ENCODE data around the gene SH3PXD2B.

SH3PXD2B gene

DNA sequence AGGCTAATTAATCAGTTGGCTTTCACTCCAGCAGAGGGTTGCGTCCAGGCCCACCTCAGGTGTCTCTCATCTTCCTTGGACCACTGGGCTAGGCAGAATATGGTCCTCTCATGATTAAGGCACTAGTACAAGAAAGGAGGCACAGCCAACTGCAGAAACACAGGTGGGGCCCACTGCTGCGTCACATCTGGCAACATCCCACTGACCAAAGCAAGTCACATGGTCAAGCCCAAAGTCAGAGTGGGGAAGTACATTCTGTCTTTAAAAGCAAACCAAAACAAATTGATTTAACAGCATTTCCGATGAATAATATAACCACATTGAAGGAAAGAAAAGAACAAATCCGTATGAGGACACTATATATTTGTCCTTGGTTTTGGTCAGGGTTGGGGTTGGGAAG lies 142.7 kb downstream of the SH3PXD2B start:
- Histone ChIP-seq H3K27ac (ENCODE audit: low read depth, low read length, poor library complexity, severe bottlenecking) (no peak overlapping the region), H3F3A (ENCODE audit: insufficient read depth, low read length) (no peaks in the 10 kb centered on the region), H3K9me3 (ENCODE audit: low read length) (no peaks in the 10 kb centered on the region), H4K20me1 (ENCODE audit: insufficient read depth, low read length) (no peaks in the 10 kb centered on the region), H2AFZ (ENCODE audit: low read length) (no peak overlapping the region), H3K4me2 (ENCODE audit: low read length) (no peak overlapping the region), H3K4me1 (ENCODE audit: insufficient read depth, low read length, severe bottlenecking) (no peaks in the 10 kb centered on the region), H3K9me2 (ENCODE audit: low read depth, low read length) (no peaks in the 10 kb centered on the region), H3K79me2 (ENCODE audit: insufficient read depth, low read length) (no peaks in the 10 kb centered on the region), H3K4me3 (ENCODE audit: low read depth, low read length, poor library complexity, severe bottlenecking) (no peak overlapping the region), H3K36me3 (ENCODE audit: insufficient read depth, low read length) (no peaks in the 10 kb centered on the region), H3K27me3 (ENCODE audit: insufficient read depth, low read length) (no peaks in the 10 kb centered on the region; the same call in 1 of the 2 replicates), H3K9ac (ENCODE audit: low read length) (no peak overlapping the region)
- TF ChIP-seq EZH2 (IDR thresholded peaks at IDR 0.05; ENCODE audit: borderline replicate concordance, low read length): no peak
- TF ChIP-seq, protein P1, sequence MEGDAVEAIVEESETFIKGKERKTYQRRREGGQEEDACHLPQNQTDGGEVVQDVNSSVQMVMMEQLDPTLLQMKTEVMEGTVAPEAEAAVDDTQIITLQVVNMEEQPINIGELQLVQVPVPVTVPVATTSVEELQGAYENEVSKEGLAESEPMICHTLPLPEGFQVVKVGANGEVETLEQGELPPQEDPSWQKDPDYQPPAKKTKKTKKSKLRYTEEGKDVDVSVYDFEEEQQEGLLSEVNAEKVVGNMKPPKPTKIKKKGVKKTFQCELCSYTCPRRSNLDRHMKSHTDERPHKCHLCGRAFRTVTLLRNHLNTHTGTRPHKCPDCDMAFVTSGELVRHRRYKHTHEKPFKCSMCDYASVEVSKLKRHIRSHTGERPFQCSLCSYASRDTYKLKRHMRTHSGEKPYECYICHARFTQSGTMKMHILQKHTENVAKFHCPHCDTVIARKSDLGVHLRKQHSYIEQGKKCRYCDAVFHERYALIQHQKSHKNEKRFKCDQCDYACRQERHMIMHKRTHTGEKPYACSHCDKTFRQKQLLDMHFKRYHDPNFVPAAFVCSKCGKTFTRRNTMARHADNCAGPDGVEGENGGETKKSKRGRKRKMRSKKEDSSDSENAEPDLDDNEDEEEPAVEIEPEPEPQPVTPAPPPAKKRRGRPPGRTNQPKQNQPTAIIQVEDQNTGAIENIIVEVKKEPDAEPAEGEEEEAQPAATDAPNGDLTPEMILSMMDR (IDR thresholded peaks at IDR 0.05; ENCODE audit: low read length): no peak

DNA sequence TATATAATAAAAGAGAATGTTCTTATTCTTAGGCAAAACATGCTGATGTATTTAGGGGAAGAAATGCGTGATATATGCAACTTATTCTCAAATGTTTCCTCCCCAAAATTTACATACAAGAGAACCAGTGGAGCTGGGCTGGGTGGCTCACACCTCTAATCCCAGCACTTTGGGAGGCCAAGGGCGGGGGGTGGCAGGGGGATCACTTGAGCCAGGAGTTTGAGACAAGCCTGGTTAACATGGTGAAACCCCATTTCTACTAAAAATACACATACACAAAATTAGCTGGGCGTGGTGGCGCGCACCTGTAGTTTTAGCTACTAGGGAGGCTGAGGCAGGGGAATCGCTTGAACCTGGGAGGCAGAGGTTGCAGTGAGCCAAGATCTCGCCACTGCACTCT lies 143.3 kb downstream of the SH3PXD2B start:
- Histone ChIP-seq H3K79me2 (ENCODE audit: insufficient read depth, low read length) (no peaks in the 10 kb centered on the region), H4K20me1 (ENCODE audit: insufficient read depth, low read length) (no peaks in the 10 kb centered on the region), H3K36me3 (ENCODE audit: insufficient read depth, low read length) (no peaks in the 10 kb centered on the region), H3K4me1 (ENCODE audit: insufficient read depth, low read length, severe bottlenecking) (no peaks in the 10 kb centered on the region), H3K9ac (ENCODE audit: low read length) (no peak overlapping the region), H3K9me2 (ENCODE audit: low read depth, low read length) (no peaks in the 10 kb centered on the region), H3K4me3 (ENCODE audit: low read depth, low read length, poor library complexity, severe bottlenecking) (no peak overlapping the region), H3K27me3 (ENCODE audit: insufficient read depth, low read length) (no peaks in the 10 kb centered on the region; the same call in 1 of the 2 replicates), H3F3A (ENCODE audit: insufficient read depth, low read length) (no peaks in the 10 kb centered on the region), H3K27ac (ENCODE audit: low read depth, low read length, poor library complexity, severe bottlenecking) (no peak overlapping the region), H3K9me3 (ENCODE audit: low read length) (no peaks in the 10 kb centered on the region), H3K4me2 (ENCODE audit: low read length) (no peak overlapping the region), H2AFZ (ENCODE audit: low read length) (no peak overlapping the region)
- TF ChIP-seq EZH2 (IDR thresholded peaks at IDR 0.05; ENCODE audit: borderline replicate concordance, low read length): no peak
- TF ChIP-seq, protein P1 (IDR thresholded peaks at IDR 0.05; ENCODE audit: low read length): no peak

DNA sequence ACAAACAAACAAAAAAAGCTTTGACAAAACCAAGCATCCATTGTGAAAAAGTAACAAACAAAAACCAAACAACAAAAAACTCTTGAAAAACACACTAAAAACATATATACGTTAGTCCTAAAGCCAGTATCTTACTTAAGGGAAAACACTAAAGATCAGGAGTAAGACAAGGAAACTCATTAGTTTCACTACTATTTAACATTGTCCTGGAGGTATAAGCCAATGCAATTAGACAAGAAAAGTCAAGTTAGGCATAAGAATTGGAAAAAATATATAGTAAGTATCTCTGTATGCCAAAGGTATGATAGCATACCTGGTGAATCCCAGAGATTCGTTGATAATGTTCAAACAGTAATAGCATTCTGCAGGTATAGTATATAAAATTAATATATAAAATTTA lies 148.9 kb downstream of the SH3PXD2B start:
- Histone ChIP-seq H3F3A (ENCODE audit: insufficient read depth, low read length) (no peaks in the 10 kb centered on the region), H3K4me1 (ENCODE audit: insufficient read depth, low read length, severe bottlenecking) (no peaks in the 10 kb centered on the region), H3K79me2 (ENCODE audit: insufficient read depth, low read length) (no peaks in the 10 kb centered on the region), H3K9me2 (ENCODE audit: low read depth, low read length) (no peaks in the 10 kb centered on the region), H3K27me3 (ENCODE audit: insufficient read depth, low read length) (no peaks in the 10 kb centered on the region), H3K9ac (ENCODE audit: low read length) (no peak overlapping the region), H3K4me2 (ENCODE audit: low read length) (no peak overlapping the region), H3K9me3 (ENCODE audit: low read length) (no peaks in the 10 kb centered on the region), H3K27ac (ENCODE audit: low read depth, low read length, poor library complexity, severe bottlenecking) (no peak overlapping the region), H4K20me1 (ENCODE audit: insufficient read depth, low read length) (no peaks in the 10 kb centered on the region), H3K36me3 (ENCODE audit: insufficient read depth, low read length) (no peaks in the 10 kb centered on the region), H3K4me3 (ENCODE audit: low read depth, low read length, poor library complexity, severe bottlenecking) (no peak overlapping the region), H2AFZ (ENCODE audit: low read length) (no peak overlapping the region)
- TF ChIP-seq, protein P1 (IDR thresholded peaks at IDR 0.05; ENCODE audit: low read length): no peak
- no peak for TF ChIP-seq EZH2 (IDR thresholded peaks at IDR 0.05; ENCODE audit: borderline replicate concordance, low read length)

Measured in OCI-LY1 (cell line).